Uterus (tissue), 4 donors: Measurements from ENCODE around the gene FAM240A. TPM values are rescaled to one million over a fixed set of nuclear protein-coding genes. Genes with fewer than 3 reads are reported as not detected.

Source experiments
- DNase-seq, 2 donors: peaks; one replicate each; pipeline ENCODE4 v3.0.0-alpha.2; 2019 to 2020
- H3K27ac ChIP-seq, 2 donors: fragments of 200-600 bp; sonication (generic); 1 replicate in 1 of 2; 2 replicates in 1 of 2; pipeline ENCODE4 v1.5.1; 2016 to 2018
- H3K27me3 ChIP-seq, 2 donors: fragments of 200-600 bp; sonication (generic); one replicate each; pipeline ENCODE4 v1.5.1; 2018 to 2019; ENCODE audit warnings: control low read depth in 1 of 2
- H3K36me3 ChIP-seq, 2 donors: fragments of 200-600 bp; sonication (generic); one replicate each; pipeline ENCODE4 v1.5.1; 2019; ENCODE audit warnings: control low read depth in 1 of 2
- H3K4me1 ChIP-seq, 2 donors: fragments of 200-600 bp; sonication (generic); one replicate each; pipeline ENCODE4 v1.5.1; 2018 to 2019; ENCODE audit warnings: control low read depth in 1 of 2
- H3K4me3 ChIP-seq, 2 donors: fragments of 200-600 bp; sonication (generic); 1 replicate in 1 of 2; 2 replicates in 1 of 2; pipeline ENCODE4 v1.5.1; 2018 to 2019; ENCODE audit warnings: mild to moderate bottlenecking in 1 of 2
- H3K9me3 ChIP-seq, 2 donors: fragments of 200-600 bp; sonication (generic); one replicate each; pipeline ENCODE4 v1.5.1; 2019; ENCODE audit warnings: control low read depth in 1 of 2
- POLR2A ChIP-seq, 2 donors: fragments of 450-650 bp; IDR thresholded peaks; one replicate each; pipeline ENCODE4 v1.6.1; 2016; ENCODE audit warnings: antibody characterized with exemption in 2 of 2, mild to moderate bottlenecking in 1 of 2, moderate library complexity in 1 of 2
- intact Hi-C: fragments of 100-400 bp; cut with DNase I; formaldehyde crosslinking; loops from one replicate; pipeline ENCODE4 v1.15.1; 2023; ENCODE audit warnings: low total_unique reads
- total RNA-seq, 4 donors: library from RNA; depleted of rRNA in 3 of 4; stranded (reverse); fragments of >200 nt in 3 of 4; gene quantifications; one replicate each; pipeline versions ENCODE4 v1.1.0 to v1.2.4, GENCODE V29; 2014 to 2023
- TF ChIP-seq, protein P1 (sequence below), 4 experiments: fragments of 200-600 bp in 2 of 4; fragments of 450-650 bp in 2 of 4; sonication (generic) in 2 of 4; IDR thresholded peaks; one replicate each; pipeline ENCODE4 v1.5.1; 2016 to 2019; ENCODE audit warnings: antibody characterized with exemption in 4 of 4, mild to moderate bottlenecking in 2 of 4, moderate library complexity in 1 of 4
- donor health status: DM: yes; HTN: yes; CAD: no.

Gene FAM240A
- total RNA-seq, 4 donors from 2014 or later: not detected

DNA sequence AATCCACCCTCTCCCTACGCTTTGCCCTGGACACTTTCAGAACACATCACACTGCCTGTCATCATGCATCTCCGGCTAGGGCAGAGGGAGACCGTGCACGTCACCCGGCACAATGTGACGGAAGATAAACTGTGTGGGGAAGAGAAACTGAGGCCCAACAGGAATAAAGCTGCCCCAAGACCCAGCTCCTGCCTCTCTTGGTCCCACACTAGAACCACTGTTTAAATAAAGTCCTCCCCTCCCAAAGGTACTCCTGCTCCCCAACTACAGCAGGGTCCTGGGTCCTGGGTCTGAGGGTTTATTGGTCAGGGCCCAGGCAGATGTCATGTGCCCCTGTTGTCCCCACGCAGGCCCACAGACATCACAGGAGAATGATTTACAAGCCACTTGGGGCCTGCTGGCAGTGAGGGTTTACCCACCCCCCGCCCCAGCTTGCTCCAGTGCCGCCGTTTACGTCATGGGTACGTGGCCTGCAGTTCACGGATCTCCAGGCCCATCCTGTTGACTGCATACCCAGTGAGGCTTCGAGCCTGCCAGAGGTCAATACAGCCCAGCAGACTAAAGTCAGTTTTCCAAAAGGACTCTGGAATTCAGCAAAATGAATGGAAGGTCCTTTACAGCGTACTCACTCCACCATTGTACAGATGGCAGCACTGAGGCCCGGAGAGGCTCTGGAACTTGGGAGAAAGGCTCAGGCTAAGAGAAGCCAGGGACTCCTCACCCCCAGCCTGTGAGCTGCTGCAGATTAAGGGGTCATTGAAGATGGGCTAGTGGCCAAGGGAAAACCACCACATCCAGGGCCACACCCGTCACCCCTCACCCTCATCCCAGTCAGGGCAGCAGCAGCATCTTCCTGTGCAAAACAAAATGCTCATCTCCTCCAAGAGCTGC, 57.9 kb downstream of the FAM240A start:
- H3K4me3 ChIP-seq: no peak overlapping the region
- intact Hi-C loops: no loop called here
- H3K9me3 ChIP-seq: no peaks in the 10 kb centered on the region
- H3K36me3 ChIP-seq: no peaks in the 10 kb centered on the region
- TF ChIP-seq, protein P1, sequence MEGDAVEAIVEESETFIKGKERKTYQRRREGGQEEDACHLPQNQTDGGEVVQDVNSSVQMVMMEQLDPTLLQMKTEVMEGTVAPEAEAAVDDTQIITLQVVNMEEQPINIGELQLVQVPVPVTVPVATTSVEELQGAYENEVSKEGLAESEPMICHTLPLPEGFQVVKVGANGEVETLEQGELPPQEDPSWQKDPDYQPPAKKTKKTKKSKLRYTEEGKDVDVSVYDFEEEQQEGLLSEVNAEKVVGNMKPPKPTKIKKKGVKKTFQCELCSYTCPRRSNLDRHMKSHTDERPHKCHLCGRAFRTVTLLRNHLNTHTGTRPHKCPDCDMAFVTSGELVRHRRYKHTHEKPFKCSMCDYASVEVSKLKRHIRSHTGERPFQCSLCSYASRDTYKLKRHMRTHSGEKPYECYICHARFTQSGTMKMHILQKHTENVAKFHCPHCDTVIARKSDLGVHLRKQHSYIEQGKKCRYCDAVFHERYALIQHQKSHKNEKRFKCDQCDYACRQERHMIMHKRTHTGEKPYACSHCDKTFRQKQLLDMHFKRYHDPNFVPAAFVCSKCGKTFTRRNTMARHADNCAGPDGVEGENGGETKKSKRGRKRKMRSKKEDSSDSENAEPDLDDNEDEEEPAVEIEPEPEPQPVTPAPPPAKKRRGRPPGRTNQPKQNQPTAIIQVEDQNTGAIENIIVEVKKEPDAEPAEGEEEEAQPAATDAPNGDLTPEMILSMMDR (IDR thresholded peaks at IDR 0.05): no peak
- TF ChIP-seq POLR2A (IDR thresholded peaks at IDR 0.05): no peak
- no peaks in the 10 kb centered on the region for H3K27me3 ChIP-seq
- no peaks in the 10 kb centered on the region for H3K4me1 ChIP-seq
- DNase-seq: peak; percentile 6 to 12
- H3K27ac ChIP-seq: no peak overlapping the region

GRCh38 chr3:46670891-46671427, 58.6 kb downstream of the FAM240A start:
- Histone ChIP-seq H3K27me3 (no peaks in the 10 kb centered on the region), H3K4me3 (no peak overlapping the region), H3K4me1 (no peaks in the 10 kb centered on the region), H3K27ac (no peak overlapping the region), H3K9me3 (no peaks in the 10 kb centered on the region), H3K36me3 (no peaks in the 10 kb centered on the region)
- intact Hi-C loops: no loop called here
- DNase-seq: peak; percentile 7 to 8
- TF ChIP-seq, protein P1 (IDR thresholded peaks at IDR 0.05): no peak
- TF ChIP-seq POLR2A (IDR thresholded peaks at IDR 0.05): no peak

- no peak overlapping the region for H3K27ac ChIP-seq
- no peaks in the 10 kb centered on the region for H3K36me3 ChIP-seq
- no peaks in the 10 kb centered on the region for H3K4me1 ChIP-seq
- H3K9me3 ChIP-seq: no peaks in the 10 kb centered on the region
- no peak for TF ChIP-seq POLR2A (IDR thresholded peaks at IDR 0.05)
- TF ChIP-seq, protein P1 (IDR thresholded peaks at IDR 0.05): no peak
- no peak overlapping the region for H3K4me3 ChIP-seq
- intact Hi-C loops: no loop called here
- no peaks in the 10 kb centered on the region for H3K27me3 ChIP-seq
- DNase-seq: peak; percentile 12
Measured at GRCh38 chr3:46671541-46672348, 59.4 kb downstream of the FAM240A start.

GRCh38 chr3:46672349-46672695, 60.0 kb downstream of the FAM240A start:
- intact Hi-C loops: no loop called here
- TF ChIP-seq POLR2A (IDR thresholded peaks at IDR 0.05): no peak
- TF ChIP-seq, protein P1 (IDR thresholded peaks at IDR 0.05): no peak
- no peaks in the 10 kb centered on the region for H3K36me3 ChIP-seq
- H3K9me3 ChIP-seq: no peaks in the 10 kb centered on the region
- H3K27me3 ChIP-seq: no peaks in the 10 kb centered on the region
- no peak overlapping the region for H3K4me3 ChIP-seq
- no peaks in the 10 kb centered on the region for H3K4me1 ChIP-seq
- no peak for DNase-seq
- no peak overlapping the region for H3K27ac ChIP-seq
